Measurements from ENCODE around the gene RTN4. TPM values are rescaled to one million over a fixed set of nuclear protein-coding genes. Genes with fewer than 3 reads are reported as not detected.

RTN4 gene
- total RNA-seq, 1 experiment from 2014 or later: 342 TPM

DNA sequence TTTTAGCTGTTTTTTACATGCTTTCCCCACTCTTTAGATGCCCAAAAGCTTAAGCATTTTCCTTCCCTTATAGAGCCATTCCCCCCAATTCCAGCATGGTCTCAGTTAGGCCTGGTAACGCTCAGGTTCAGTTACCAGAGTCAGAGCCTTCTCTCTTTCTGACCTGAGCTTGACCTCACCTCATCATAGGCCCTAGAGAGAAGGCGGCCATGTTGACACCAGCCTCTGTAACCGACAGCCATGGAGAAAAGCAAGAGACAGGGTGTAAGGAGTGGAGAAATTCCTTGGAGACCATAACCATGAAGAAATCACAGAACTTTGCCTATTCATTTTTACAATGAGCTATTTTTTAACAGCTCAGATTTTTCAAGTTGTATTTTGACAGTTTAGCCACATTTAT lies 99.4 kb downstream of the RTN4 start:
- H3K4me3 ChIP-seq: no peak overlapping the region
- no peaks in the 10 kb centered on the region for H4K20me1 ChIP-seq (ENCODE audit: insufficient read depth)
- no peaks in the 10 kb centered on the region for H3K9me3 ChIP-seq (ENCODE audit: insufficient read depth, low read depth)
- H3K4me2 ChIP-seq: no peak overlapping the region
- DNase-seq: no peak
- TF ChIP-seq CTCF (conservative IDR thresholded peaks at IDR 0.05) (no peak), EZH2 (IDR thresholded peaks at IDR 0.05; ENCODE audit: low read depth) (no peak)
- BruUV-seq (replicated peaks): no TSS peak
- POLR2A ChIA-PET (ENCODE audit: unreplicated experiment): interaction anchor here (0.5 kb wide), 1 partner anchor 1021 kb away, joined by 8 read pairs; no protein-coding TSS in a partner anchor
- H3K27me3 ChIP-seq (ENCODE audit: insufficient read depth, low read depth): no peaks in the 10 kb centered on the region
- peaks cover 37% of the 10 kb centered on the region for H3K4me1 ChIP-seq (replicated peaks; ENCODE audit: insufficient read depth)
- no peak overlapping the region for H2AFZ ChIP-seq
- H3K27ac ChIP-seq: no peak overlapping the region
- no peaks in the 10 kb centered on the region for H3K36me3 ChIP-seq (ENCODE audit: low read depth)
- peaks cover 34% of the 10 kb centered on the region; the same call in 1 of the 2 replicates for H3F3A ChIP-seq (ENCODE audit: insufficient read depth, low read depth)
- CTCF ChIA-PET: interaction anchor here (0.7 kb wide), 1 partner anchor 483 kb away, joined by 3 read pairs; no protein-coding TSS in a partner anchor
- H3K9me2 ChIP-seq (ENCODE audit: insufficient read depth): no peaks in the 10 kb centered on the region
- intact Hi-C loops (cut with micrococcal nuclease; ENCODE audit: unreplicated experiment): no loop called here
- no peaks in the 10 kb centered on the region for H3K79me2 ChIP-seq (ENCODE audit: low read depth)

DNA sequence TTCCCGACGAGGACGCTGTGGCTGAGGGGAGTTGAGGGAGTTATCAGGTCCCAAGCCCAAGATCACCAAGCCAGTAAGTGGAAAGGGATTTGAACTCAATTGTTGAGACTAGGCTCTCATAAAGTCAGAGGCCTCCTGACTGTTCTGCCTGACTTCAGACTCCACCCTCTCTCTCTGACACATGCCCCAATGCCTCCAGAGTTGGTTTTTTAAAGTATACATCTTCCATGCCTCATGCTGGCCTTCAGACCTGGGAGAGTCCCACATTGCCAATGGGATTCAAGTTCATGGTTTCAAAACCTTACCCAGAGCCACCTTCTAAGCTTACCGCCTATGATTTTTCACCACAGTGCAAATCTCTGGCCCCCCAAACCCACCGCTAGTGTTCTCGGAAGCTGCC lies 100.8 kb downstream of the RTN4 start:
- intact Hi-C loops (cut with micrococcal nuclease; ENCODE audit: unreplicated experiment): no loop called here
- Histone ChIP-seq H4K20me1 (ENCODE audit: insufficient read depth) (no peaks in the 10 kb centered on the region), H3K4me1 (replicated peaks; ENCODE audit: insufficient read depth) (peaks cover 37% of the 10 kb centered on the region), H3K36me3 (ENCODE audit: low read depth) (no peaks in the 10 kb centered on the region), H3K27me3 (ENCODE audit: insufficient read depth, low read depth) (no peaks in the 10 kb centered on the region), H3K27ac (no peak overlapping the region), H3K4me3 (no peak overlapping the region), H3F3A (ENCODE audit: insufficient read depth, low read depth) (peaks cover 39% of the 10 kb centered on the region; the same call in 1 of the 2 replicates), H3K4me2 (no peak overlapping the region), H3K9me3 (ENCODE audit: insufficient read depth, low read depth) (no peaks in the 10 kb centered on the region), H3K79me2 (ENCODE audit: low read depth) (no peaks in the 10 kb centered on the region), H3K9me2 (ENCODE audit: insufficient read depth) (no peaks in the 10 kb centered on the region), H2AFZ (no peak overlapping the region)
- TF ChIP-seq EZH2 (IDR thresholded peaks at IDR 0.05; ENCODE audit: low read depth): no peak
- TF ChIP-seq CTCF (conservative IDR thresholded peaks at IDR 0.05): no peak
- ChIA-PET CTCF (no interaction called here), POLR2A (ENCODE audit: unreplicated experiment) (no interaction called here)
- no TSS peak for BruUV-seq (replicated peaks)
- DNase-seq: no peak

DNA sequence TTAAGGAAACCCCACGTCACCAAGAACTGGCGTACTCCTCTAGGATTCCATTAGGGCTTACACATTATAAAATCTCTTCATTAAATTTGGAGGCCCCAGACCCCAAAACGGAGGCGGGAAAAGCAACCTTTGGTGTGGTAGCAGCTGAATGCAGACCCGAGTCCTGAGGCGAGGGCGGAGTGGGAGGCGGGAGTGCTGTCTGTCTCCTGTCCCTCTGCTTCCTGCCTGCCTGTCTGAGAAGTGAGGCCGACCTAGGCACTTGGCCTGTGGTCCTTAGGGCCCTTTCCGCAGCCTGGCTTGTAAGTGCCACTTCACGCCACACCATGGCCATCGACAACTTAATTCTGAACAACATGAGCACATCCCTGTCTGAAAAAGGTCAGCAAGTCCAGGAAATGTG lies 102.1 kb downstream of the RTN4 start:
- no peak for DNase-seq
- H3K9me2 ChIP-seq (ENCODE audit: insufficient read depth): no peaks in the 10 kb centered on the region
- H3K4me3 ChIP-seq: no peak overlapping the region
- H3K27ac ChIP-seq: no peak overlapping the region
- no TSS peak for BruUV-seq (replicated peaks)
- H3K9me3 ChIP-seq (ENCODE audit: insufficient read depth, low read depth): no peaks in the 10 kb centered on the region
- H3F3A ChIP-seq (ENCODE audit: insufficient read depth, low read depth): peaks cover 30% of the 10 kb centered on the region; the same call in 1 of the 2 replicates
- H3K79me2 ChIP-seq (ENCODE audit: low read depth): no peaks in the 10 kb centered on the region
- no peaks in the 10 kb centered on the region for H3K27me3 ChIP-seq (ENCODE audit: insufficient read depth, low read depth)
- ChIA-PET POLR2A (ENCODE audit: unreplicated experiment) (no interaction called here), CTCF (no interaction called here)
- H4K20me1 ChIP-seq (ENCODE audit: insufficient read depth): no peaks in the 10 kb centered on the region
- H3K36me3 ChIP-seq (ENCODE audit: low read depth): no peaks in the 10 kb centered on the region
- H3K4me2 ChIP-seq: no peak overlapping the region
- intact Hi-C loops (cut with micrococcal nuclease; ENCODE audit: unreplicated experiment): no loop called here
- TF ChIP-seq EZH2 (IDR thresholded peaks at IDR 0.05; ENCODE audit: low read depth): no peak
- TF ChIP-seq CTCF (conservative IDR thresholded peaks at IDR 0.05): no peak
- H3K4me1 ChIP-seq (replicated peaks; ENCODE audit: insufficient read depth): peaks cover 26% of the 10 kb centered on the region
- no peak overlapping the region for H2AFZ ChIP-seq

Measured in PC-9 (cell line).